ENCODE measurements around the gene RAG1.

DNA sequence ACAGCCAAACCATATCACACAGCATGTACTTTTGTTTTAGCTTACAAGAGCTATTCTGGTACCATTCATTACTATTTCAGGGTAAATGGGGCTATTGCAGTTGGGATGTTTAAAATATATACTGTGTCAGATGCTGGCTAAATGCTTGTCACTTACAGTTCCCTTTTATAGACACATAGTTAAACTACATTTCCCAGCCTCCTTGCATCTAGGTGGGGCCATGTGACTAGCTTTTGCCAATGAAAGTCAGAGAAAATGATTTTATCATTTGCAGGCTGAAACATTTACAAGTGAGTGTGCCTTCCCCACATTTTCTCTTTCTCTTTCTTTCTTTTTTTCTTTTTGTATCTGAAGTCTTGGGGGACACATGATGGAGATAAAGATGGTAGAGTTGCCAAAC, 18.7 kb downstream of the RAG1 start:
- no peak for TF ChIP-seq CTCF (optimal IDR thresholded peaks at IDR 0.05 in 1 of 3, IDR thresholded peaks at IDR 0.05 in 1 of 3, conservative IDR thresholded peaks at IDR 0.05 in 1 of 3; ENCODE audit: extremely low read depth in 1 of 3, insufficient read depth in 2 of 3, low read length in 3 of 3)
- no peak for TF ChIP-seq EZH2 (IDR thresholded peaks at IDR 0.05; ENCODE audit: low read length)
